ENCODE measurements around the gene RHOU. TPM values are rescaled to one million over a fixed set of nuclear protein-coding genes. Genes with fewer than 3 reads are reported as not detected.

The RHOU gene
- total and polyA plus RNA-seq, 10 of the 15 experiments (the other 5 are each of a cell fraction or from before 2014, with no cell fraction given), result not detected

DNA sequence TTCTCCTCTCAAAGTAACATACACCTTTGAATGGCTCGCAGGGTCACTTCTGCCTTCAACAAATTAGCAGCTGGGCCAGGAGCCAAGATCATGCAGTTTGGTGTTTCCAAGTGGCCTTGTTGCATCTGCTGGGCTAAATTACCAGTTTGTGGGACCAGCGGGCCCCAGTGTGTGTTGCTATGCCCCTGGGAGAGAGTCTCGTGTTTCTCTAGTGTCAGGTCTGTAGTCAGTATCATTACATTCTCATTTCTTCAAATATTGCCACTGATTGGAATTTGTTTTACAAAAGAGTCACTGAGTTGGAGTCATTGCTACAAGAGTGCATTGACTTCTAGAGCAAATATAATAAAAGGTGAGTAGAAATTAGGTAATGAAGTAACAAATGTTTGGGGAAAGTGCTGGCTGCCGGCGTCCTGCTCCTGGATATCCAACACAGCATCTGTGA is 35.5 kb downstream of the RHOU start (continued):
- TF ChIP-seq SRF (IDR thresholded peaks at IDR 0.05; ENCODE audit: low read depth in 2 of 2, low read length in 2 of 2) (no peak), CHD4 (IDR thresholded peaks at IDR 0.05) (no peak)

DNA sequence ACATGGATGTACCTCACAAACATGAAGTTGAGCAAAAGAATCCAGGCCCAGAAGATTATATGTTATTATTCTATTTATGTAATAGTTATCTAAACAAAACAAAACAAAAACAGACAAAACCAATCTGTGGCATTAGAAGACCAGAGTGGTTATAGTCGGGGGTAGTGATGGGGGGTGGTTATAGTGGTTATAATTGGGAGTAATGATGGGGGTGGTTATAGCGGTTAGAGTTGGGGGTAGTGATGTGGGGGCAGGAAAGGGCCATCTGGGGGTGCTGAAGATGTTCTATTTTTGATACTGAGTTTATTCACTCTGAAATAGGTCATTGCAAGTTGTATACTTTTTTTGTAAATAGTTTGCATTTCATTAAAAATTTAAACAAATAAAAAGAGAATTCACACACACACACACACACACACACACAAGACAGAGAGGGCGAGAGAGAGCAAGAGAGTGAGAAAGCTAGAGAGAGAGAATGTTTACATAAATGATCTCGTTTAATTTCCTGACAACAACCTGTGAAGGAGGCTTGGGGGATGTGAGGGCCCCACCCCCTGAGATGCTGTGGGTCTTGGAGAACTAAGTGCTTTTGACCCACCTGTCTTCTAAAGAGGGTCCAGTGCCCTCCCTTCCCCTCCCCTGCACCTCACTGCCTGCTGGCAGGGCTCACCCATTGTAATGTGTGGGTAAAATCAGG is 37.4 kb downstream of the RHOU start:
- Histone ChIP-seq H3K27me3 (replicated peaks in 1 of 2; ENCODE audit: control insufficient read depth in 2 of 2, insufficient read depth in 2 of 2, low read length in 1 of 2) (no peaks in the 10 kb centered on the region; a peak in 1 of 4 replicates), H3K27ac (ENCODE audit: control insufficient read depth, insufficient read depth) (no peak overlapping the region), H4K20me1 (ENCODE audit: control insufficient read depth, insufficient read depth) (no peaks in the 10 kb centered on the region), H3K79me2 (ENCODE audit: control insufficient read depth, insufficient read depth, low read length) (no peaks in the 10 kb centered on the region), H2AFZ (ENCODE audit: control insufficient read depth, low read depth, low read length) (no peak overlapping the region), H3K9ac (ENCODE audit: control insufficient read depth, insufficient read depth, low read length) (no peak overlapping the region), H3K4me1 (ENCODE audit: control insufficient read depth, insufficient read depth, low read length) (no peaks in the 10 kb centered on the region), H3K4me3 (no peak overlapping the region), H3K9me3 (replicated peaks; ENCODE audit: control insufficient read depth, insufficient read depth, low read length) (no peaks in the 10 kb centered on the region), H3K36me3 (ENCODE audit: control insufficient read depth in 2 of 2, insufficient read depth in 2 of 2, low read length in 1 of 2) (no peaks in the 10 kb centered on the region), H3K4me2 (ENCODE audit: control insufficient read depth, insufficient read depth) (no peak overlapping the region)
- intact Hi-C loops (cut with micrococcal nuclease; ENCODE audit: unreplicated experiment) (no loop called here), in situ Hi-C loops (cut with MboI) (no loop called here)
- no TSS peak for BruUV-seq (replicated peaks)
- ChIA-PET CTCF (no interaction called here), SMC1A (ENCODE audit: uncharacterized antibody, unreplicated experiment) (no interaction called here), POLR2A (no interaction called here), RAD21 (ENCODE audit: unreplicated experiment) (no interaction called here)
- WGBS (ENCODE audit: insufficient coverage, insufficient replicate concordance, low lambda C conversion rate, missing lambda C conversion rate), result 16% methylated on average over 4 of the region's 4 CpGs
- ATAC-seq, result no peak
- DNase-seq (ENCODE audit: low read depth, low spot score), result no peak
- no peak for TF ChIP-seq POLR2AphosphoS2 (IDR thresholded peaks at IDR 0.05; ENCODE audit: low read depth, low read length)
- no peak for TF ChIP-seq SUPT20H (IDR thresholded peaks at IDR 0.05; ENCODE audit: borderline replicate concordance, control insufficient read depth, low read depth, low read length)
- no peak for TF ChIP-seq LARP7 (IDR thresholded peaks at IDR 0.05)
- TF ChIP-seq TBL1XR1 (IDR thresholded peaks at IDR 0.05; ENCODE audit: low read depth, low read length), result no peak
- no peak for TF ChIP-seq PKNOX1 (IDR thresholded peaks at IDR 0.05)
- TF ChIP-seq BMI1 (IDR thresholded peaks at IDR 0.05; ENCODE audit: borderline replicate concordance), result no peak
- TF ChIP-seq SIN3A (IDR thresholded peaks at IDR 0.05; ENCODE audit: low read depth, low read length), result no peak
- TF ChIP-seq BACH1 (IDR thresholded peaks at IDR 0.05; ENCODE audit: borderline replicate concordance), result no peak
- TF ChIP-seq CBX3 (IDR thresholded peaks at IDR 0.05; ENCODE audit: borderline replicate concordance, low read depth), result no peak
- no peak for TF ChIP-seq HCFC1 (IDR thresholded peaks at IDR 0.05; ENCODE audit: low read length)
- TF ChIP-seq BCL3 (IDR thresholded peaks at IDR 0.05; ENCODE audit: borderline replicate concordance, insufficient read depth, low read depth, low read length, poor library complexity, severe bottlenecking), result no peak
- TF ChIP-seq, protein P1, sequence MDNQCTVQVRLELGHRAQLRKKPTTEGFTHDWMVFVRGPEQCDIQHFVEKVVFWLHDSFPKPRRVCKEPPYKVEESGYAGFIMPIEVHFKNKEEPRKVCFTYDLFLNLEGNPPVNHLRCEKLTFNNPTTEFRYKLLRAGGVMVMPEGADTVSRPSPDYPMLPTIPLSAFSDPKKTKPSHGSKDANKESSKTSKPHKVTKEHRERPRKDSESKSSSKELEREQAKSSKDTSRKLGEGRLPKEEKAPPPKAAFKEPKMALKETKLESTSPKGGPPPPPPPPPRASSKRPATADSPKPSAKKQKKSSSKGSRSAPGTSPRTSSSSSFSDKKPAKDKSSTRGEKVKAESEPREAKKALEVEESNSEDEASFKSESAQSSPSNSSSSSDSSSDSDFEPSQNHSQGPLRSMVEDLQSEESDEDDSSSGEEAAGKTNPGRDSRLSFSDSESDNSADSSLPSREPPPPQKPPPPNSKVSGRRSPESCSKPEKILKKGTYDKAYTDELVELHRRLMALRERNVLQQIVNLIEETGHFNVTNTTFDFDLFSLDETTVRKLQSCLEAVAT (IDR thresholded peaks at IDR 0.05), result no peak
- no peak for FAIRE-seq

All from GM12878 (cell line).